HG03066 (cell line): ENCODE data around the gene SLC8A2.

Source experiments
- ATAC-seq: cut with Tn5 transposase; IDR thresholded peaks from one replicate; pipeline ENCODE4 v1.9.1; 2021; ENCODE audit warnings: low read depth; ENCODE audit not compliant: unreplicated experiment

SLC8A2 gene

DNA sequence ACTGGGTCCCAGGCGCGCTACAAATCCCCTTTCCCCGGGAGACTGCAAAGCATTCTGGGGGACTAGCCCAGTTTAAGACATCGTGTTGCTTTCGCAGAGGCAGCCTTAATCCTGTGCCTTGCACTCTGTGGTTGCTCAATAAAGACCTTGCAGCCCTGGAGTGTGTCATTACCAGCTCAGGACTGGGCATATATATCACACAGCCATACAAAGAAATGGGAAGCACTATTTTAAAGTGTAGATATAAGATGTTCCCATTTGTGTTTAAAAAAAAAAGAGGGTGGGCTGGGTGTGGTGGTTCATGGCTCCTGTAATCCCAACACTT lies 32.1 kb upstream of the SLC8A2 start:
- no peak for ATAC-seq

DNA sequence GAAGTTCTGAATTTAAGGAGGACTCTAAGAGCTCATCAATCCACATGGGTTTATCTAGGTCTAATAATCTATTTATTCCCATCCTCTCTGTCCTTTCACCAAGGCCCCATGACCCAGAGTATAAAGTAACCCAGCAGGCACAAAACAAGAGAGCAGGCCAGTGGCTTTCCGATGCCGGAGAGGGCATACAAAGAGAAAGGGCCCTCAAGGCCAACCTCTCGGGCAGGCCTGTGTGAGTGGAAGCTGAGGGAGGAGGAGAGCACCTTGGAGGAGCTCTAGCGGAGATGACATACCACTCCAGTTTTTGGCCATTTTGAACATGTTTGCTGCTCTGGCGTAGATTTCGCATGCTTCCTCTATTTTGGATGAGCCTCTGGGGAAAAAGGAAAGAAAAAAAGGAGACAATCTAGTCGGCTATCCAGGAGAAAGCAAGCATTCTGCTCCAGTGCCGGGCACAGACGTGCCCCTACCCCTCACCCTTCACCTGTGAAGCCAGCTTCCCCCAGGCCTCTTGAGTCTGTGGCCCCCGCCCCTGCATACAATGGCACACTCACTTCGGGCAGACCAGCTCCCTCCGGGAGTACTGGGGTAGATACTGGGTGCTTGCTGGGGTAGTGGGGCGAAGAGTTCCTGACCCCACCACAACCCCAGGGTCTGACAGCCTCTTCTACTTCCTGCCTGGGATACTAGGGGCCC lies 31.6 kb upstream of the SLC8A2 start:
- ATAC-seq = no peak

DNA sequence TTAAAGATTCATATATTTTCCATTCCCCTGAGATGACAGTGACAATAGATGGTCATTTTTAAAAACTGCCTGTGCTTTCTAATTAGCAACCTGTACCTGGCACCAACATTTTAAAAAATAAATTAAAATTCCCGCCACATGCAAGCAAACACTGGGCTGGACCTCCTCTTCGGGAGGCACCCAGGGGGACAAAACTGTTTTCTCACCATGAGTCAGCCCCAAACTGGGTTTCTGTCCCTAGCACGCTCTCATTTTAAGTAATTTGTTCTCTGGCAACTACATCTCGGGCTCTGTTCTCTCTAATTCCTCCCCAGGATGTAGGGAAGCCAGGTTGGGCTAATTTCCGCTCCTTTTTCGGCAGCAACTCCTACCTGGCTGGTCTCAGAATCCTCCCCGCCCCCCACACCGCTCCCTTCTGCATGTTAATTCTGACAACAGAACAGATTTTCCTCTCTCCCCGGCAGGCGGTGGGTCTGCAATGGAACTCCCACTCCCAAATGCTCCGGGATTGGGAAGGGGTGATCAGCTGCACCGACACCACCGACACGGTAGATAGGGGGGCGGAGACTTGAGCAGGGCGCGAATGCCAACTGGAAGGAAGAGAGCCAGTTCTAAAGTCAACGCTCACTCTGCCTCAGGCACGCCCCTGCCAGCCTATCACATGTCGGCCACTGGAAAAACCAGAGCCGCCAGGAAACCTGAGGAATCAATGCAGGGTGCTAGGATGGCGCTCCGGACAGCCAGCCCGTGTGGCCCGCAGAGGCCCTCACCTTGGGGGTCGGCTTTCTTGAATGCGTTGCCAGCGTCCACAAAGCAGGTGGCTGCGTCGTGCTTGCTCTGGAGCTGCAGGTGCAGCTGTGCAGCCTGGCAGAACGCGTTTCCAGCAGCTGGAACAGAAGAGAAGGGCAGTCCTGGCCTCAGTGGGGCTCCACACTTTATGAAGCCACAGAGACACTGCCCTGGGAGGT lies 28.5 kb upstream of the SLC8A2 start:
- no peak for ATAC-seq

DNA sequence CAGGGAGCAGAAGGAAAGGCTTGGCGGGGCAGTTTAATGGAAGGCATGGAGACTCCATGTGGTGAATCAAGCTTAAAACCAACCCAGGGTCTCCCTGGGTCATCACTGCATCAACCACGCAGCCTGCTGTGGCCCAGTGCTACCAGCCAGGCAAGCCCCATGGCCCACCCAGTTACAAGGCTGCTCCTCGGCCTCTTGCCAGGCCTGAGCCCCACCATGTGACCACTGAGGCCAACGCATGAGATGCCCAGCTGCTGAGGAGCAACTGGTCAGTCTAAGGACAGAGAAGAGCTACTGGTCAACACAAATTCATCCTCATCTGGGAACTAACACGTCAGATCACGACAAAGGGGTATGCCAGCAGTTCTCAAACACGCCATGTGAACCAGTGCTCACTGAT lies 27.7 kb upstream of the SLC8A2 start:
- ATAC-seq = no peak

DNA sequence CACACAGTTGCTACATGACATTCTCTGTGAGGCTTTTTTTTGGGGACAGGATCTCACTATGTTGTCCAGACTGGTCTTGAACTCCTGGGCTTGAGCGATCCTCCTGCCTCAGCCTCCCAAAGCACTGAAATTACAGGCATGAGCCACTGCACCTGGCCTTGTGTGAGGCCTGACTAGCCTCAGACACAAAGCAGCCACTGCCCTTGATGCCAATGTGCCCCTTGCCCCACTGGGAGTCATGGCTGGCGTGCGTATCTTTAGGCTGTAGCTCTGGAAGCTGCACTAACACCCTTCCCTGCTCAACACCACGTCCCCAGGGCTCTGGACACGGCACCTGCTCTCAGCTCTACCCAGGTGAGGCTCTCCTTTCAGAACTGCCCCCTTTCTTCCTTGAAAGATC lies 26.9 kb upstream of the SLC8A2 start:
- no peak for ATAC-seq

DNA sequence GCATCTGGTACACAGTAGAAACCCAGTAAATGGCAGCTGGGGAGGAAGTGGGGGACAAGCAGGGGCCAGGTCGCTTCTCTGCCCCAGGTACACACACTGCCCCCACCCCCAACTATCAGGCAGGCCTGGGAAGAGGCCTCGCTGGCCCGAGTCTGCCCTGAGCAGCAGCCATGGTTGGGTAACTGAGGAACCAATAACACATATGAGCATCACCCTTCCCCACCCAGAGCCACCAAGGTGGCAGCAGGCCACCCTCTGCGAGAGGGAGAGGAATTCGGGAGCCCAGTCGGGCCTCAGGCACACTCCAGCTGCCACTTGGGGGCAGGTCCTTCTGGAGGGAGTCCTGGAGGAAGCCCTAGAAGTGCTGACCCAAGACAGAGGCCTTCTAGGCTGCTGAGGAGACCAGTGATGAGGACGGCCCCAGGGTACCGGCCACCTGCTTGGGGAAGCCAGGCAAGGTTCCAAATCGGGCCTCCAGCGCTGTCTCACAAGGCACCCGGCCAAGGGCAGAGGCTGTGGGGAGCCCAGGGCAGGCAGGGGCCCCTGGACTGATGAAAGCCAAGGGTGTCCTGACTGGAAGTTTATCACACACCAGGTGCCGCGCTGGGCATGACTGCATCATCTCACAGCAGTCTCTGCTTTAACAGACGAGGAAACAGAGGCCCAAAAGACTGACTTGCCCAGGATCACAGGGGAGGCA lies 26.3 kb upstream of the SLC8A2 start:
- no peak for ATAC-seq

DNA sequence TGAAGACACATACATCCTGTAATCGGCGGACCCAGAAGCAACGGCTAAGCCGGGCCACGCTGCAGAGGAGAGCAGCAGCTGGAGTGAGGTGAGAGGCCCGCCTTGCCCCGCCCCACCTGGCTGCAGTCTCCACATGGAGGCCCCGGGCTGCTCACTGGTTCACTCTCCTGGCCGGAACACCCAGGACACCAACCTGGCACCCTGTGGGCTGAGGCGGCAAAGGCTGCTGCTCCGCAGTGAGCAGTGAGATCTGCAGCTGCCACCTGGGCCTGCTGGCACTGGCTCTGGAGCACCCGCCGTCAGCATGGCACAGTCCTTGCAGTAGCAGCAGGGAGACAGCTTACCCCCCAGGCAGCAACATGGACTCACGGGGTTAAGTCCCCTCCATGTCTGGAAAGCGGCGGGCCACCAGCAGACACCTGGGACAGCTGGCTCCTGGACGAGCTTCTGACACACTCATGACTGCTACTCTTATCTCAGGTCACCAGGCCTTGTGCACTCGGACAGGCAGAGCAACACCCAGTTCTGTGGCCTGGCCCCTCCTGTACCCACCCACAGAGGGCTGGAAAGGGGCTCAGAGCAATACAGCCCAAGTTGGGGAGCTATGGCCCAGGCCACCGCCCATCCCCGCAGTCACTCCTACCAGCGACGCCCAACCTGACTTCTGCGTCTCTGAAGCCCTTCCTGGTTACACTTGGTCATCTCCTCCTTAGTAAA lies 25.5 kb upstream of the SLC8A2 start:
- no peak for ATAC-seq

DNA sequence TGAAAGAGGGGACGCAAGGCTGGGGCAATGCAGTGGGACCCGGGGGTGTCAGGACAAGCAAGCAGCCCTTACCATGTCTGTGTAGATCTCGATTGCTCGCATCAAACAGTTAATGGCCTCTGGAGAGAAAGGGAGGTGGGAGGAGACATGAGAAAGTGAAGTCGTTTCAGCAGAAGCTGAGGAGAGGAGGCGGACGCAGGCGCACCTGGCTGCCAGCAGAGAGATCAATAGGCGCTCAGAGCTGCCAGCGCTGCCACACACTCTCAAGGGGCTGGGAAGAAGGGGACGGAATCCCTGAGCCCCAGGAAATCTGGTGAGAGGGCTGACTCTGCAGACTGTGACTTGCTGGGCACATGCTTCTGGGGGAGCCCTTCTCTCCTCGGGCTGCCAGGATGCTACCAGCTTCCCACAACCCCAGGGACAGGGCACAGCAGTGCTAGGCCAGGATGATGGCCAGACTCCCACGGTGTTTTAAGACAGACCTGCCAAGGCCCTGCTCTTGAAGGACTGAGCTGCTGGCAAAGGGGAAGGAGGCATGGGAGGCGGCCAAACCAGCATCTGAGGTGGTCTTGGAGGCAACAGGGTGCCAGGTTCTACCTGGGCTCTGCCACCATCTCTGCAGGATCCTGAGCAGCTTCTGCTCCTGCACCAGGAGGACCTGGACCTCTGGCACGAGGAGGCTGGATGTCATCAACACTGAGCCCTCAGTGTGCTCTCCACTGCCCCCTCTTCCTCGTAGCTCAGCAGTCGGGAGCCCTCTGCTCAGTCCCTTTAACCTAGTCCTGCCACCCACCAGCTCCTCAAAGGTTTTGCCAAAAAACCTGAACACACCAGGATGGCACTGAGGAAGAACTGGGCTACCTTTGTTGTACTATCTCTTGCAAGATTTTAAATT lies 24.0 kb upstream of the SLC8A2 start:
- ATAC-seq = no peak

DNA sequence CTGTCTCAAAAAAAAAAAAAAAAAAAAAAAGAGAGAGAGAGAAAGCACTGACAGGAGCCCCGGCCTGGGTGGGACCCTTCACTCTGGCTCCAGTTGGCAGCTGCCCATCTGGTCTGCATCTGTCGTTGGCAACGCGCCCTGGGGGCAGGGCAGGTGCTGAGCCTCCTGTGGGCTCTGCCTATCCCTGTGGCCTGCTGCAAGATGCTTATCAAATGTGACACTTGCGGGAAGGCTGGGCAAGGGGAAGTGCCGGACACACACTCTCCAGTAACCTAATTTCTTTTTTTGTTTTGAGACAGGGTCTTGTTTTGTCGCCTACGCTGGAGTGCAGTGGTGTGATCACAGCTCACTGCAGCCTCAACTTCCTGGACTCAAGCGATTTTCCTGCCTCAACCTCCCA lies 23.0 kb upstream of the SLC8A2 start:
- ATAC-seq = no peak

DNA sequence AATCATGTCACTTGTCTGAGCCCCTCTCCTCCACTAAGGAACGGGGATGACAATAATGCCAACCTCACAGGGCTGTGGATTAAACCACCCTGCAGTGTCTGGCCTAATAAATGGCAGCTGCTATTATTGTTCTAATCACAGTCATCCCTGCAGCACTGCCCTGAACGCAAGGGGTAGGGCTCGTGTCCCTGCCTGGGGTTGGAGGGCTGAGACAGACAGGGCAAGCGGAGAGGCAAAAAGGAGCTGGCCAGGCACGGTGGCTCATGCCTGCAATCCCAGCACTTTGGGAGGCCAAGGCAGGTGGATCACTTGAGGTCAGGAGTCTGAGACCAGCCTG lies 22.5 kb upstream of the SLC8A2 start:
- no peak for ATAC-seq

DNA sequence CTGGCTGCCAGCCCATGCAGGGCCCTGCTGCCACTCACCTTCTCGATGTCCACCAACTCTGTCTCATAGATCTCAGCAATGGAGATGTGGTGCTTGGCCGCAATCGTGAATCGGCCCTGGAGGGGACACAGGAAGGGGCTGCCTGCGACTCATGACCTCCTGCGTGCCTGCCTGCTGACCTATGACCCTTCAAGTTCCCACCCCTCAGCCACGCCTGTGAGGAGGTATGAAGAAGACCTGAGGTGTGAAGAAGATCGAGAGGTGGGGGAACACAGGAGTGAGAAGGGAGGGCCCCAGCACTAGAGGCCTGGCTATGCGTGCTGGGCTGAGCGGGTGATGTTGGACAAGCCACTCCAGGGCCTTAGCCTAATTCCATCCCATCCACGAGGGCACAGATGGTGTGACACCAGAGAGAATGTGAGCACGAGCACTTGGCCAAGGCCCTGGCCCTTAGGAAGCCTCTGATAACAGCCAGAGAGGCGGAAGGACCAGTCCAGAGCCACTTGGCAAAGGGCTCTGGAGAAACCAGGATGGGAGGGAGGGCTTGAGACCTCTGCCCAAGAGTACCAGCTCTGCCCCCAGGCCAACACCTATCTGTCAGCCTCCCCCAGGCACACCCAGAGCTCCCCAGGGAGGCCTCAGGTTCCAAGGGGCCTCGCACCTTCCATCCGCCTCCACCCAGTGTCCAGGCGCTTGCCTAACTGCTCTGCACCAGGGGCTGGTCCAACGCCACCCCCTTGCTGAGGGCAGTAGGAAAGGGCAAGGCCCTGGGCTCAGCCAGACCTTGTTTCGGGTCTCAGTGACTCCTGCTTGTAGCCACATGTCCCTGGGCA lies 21.9 kb upstream of the SLC8A2 start:
- no peak for ATAC-seq

DNA sequence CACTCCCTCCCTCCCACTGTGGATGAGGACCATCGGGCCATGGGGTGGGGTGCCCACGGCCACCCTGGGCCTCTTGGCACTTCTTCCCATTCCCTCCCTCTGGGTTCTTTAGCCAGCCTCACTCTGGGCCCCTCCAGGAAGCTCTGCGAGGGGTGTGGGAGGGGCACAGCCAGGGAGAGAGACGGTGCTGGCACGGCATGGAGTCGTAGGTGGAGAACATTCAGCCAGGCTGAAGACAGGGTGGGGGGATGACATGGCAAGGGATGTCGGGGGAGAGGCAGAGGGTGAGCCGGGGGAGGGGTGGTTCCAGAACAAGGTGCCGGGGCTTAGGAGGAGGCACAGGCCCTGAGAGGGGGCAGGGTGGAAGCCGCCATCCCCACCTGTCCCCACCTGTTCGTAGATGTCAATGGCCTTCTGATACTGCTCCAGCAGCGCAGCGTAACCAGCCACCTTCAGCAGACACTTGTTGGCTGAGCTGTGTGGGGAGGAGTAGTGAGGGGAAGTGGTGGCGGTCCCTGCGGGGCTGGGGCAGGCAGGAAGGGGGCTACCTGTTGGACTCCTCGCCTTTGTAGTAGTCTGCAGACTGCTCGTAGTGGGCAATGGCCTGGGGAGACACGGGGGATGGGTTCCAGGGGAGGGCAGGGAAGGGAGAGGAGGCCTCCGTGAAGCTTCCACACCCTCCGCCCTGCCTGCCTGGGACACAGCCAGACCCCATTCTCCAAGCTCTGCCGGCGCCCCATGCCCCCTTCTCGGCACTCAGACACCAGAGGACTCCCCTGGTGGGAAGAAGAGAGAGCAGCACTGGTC lies 21.1 kb upstream of the SLC8A2 start:
- no peak for ATAC-seq

DNA sequence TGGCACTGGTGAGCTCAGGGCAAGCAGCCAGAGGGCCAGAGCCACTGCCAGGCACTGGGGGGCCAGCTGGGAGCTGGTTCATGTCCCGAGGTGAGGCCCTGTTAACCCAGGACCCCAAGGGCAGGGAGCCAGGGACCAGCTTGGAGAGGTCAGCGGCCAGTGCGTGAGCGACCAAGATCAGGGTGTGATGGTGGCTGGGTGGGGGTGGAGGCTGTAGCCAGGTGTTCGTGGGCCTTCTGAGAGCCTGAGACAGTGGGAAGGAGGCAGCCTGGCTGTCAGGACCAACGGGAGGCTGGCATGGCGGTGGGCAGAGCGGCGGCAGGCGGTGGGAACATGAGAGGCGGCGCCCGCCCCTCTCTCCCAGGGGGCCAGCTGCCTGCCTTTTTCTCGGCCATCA lies 20.4 kb upstream of the SLC8A2 start:
- ATAC-seq = no peak

DNA sequence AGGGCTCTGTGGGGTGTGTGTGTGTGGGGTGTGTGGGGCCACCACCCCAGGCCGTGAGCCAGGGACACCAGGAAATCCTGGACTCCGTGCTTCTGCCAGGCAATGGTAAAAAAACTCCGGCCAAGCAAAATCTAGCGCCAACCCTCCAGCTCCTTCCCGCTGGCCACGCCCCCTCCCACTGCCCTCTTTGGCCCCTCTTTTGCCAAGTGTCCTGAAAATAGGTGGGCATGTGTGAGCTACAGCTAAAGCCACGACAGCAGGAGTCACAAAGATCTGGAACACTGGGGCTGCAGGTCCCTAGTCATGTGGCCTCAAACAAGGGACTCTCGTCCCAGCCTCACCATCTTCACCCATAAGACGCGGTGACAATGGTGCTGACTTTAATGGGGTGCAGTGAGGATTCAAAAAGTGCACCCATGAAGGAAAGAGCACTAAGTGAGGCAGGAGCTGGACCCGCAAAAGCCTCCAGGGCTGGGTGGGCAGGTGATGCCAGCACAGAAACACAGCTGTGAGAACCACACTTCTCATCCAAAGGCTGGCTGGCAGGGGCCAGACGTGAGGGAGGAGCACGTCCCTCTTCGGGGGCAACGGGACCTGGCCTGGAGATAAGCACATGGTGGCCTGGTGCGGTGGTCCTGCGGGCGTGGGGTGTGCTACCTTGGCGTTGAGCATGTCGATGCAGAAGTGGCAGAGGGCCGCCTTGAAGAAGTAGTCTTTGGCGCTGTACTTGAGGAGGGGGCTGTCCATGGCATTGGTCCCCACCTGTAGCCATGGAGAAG lies 19.9 kb upstream of the SLC8A2 start:
- no peak for ATAC-seq

DNA sequence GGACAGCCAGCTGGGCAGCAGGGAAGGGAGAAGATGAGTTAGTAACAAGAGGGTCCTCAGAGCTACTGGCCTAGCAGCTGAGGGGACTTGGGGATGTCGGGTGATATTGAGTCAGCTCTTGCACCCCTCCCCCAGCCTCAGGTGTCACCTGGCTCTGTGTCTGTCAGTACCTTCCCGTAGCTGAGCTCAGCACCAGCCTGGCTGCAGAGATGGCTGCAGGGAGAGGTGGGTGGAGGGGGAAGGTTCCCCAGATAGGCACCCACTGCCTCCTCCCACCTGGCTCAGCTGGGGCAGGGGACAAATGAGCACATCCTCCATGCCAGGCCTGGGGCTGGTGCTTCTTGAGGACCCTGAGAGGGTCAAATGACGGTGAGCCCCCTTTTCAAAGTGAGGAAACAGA lies 19.2 kb upstream of the SLC8A2 start:
- ATAC-seq = no peak

DNA sequence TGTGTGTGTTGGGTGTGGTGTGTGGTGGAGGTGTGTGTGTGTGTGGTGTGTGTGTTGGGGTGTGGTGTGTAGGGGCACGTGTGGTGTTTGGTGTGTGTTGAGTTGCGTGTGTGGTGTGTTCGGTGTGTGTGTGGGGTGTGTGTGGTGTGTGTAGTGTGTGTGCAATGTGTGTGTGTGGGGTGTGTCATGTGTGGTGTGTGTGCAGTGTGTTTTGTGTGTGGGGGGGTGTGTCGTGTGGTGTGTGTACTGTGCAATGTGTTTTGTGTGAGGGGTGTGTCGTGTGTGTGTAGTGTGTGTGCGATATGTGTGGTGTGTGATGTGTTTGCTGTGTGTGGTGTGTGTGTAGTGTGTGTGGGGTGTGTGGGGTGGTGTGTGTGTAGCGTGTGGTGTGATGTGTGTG lies 18.3 kb upstream of the SLC8A2 start:
- no peak for ATAC-seq

DNA sequence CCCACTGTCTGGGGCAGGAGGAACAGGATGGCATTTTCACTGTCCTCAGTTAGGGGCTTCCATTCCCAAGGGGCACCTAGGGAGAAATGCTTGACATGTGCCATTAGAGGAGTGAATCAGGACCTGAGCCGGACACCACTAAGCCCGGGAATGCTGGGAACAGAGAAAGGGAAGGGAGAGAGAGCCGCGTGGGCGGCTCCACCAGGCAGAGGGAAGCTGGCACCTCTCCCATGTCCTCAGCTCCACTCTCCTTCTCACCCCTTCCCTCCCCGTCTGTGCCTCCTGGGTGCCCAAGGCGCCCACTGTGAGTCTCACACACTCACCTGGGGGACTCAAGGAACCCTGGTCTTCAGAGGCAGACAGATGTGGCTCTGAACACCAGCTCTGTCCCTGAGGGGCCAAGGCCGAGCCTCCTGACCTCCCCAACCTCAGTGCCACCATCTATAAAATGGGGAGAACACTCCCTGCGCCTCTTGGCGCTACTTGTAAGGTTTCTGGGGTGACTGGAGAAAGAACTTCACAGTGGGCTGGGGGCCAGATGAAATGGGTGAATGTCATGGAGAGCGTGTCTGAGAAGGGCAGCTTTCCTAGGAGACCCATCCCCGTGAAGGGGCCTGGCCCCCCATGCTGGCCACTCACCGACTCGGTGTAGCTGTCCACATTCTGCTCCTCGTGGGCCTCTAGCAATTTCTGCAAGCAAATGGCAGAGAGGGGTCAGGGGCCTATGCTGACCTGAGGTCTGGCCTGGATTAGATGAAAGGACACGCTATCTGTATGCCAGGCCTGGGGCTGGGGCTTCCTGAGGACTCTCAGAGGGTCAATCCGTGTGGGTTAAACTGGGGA lies 17.6 kb upstream of the SLC8A2 start:
- no peak for ATAC-seq
